ENCODE results near the gene SLC8B1.

SLC8B1 gene

GRCh38 chr12:113278633-113279032 is 56.3 kb downstream of the SLC8B1 start:
- TF ChIP-seq CTCF (IDR thresholded peaks at IDR 0.05): no peak
- Histone ChIP-seq H3K4me3 (no peak overlapping the region), H3K27ac (no peak overlapping the region)
- no peak for DNase-seq (ENCODE audit: low spot score)

GRCh38 chr12:113278141-113278540 is 56.8 kb downstream of the SLC8B1 start:
- H3K4me3 ChIP-seq: no peak overlapping the region
- no peak for DNase-seq (ENCODE audit: low spot score)
- H3K27ac ChIP-seq: no peak overlapping the region
- no peak for TF ChIP-seq CTCF (IDR thresholded peaks at IDR 0.05)

DNA sequence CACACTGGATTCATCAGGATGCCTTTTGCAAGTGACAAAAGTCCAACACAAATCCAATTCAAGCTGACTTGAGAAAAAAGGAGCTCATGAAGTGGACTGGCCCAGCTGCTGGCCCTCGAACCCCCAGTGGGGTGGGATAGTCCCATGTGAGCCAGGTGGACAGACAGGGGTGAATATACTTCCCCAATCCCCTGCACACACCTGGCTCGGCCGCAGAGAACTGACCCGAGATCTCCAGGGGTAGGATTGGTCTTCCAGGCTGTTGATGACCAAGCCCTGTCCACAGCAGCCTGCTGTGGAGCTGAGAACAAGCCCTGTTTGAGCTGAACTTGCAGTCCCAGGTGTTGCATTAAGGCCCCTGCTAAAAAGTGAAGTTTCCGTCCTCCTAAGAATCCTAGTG is 57.4 kb downstream of the SLC8B1 start:
- no peak for DNase-seq (ENCODE audit: low spot score)
- H3K27ac ChIP-seq: no peak overlapping the region
- no peak for TF ChIP-seq CTCF (IDR thresholded peaks at IDR 0.05)

GRCh38 chr12:113276946-113277500 is 57.9 kb downstream of the SLC8B1 start:
- TF ChIP-seq CTCF (IDR thresholded peaks at IDR 0.05): no peak
- H3K27ac ChIP-seq: no peak overlapping the region
- H3K4me3 ChIP-seq: no peak overlapping the region
- DNase-seq (ENCODE audit: low spot score): no peak

More for the DNA sequence above, 57.4 kb downstream of the SLC8B1 start:
- H3K4me3 ChIP-seq: no peak overlapping the region

DNA sequence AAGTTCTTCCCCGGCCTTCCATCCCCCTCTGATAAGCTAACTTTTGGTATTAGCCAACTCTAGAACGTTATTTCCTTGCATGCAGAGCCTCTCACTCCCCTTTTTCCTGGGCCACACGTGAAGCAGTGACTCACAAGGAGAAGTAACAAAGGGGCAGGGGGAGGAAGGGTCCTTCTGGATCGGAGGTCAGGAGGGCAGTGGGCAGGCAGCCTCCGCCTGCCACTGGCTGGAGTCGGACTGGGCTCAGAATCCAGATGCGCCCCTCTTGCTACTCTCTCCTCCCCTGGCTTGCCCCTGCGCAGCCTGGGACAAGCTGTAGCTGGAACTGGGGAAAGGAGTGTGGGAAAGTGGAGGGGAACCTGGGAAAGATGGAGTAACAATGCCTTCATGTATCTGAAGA is 58.6 kb downstream of the SLC8B1 start:
- no peak for TF ChIP-seq CTCF (IDR thresholded peaks at IDR 0.05)
- DNase-seq (ENCODE audit: low spot score): no peak
- Histone ChIP-seq H3K4me3 (no peak overlapping the region), H3K27ac (peak overlapping the region in 1 of 2 donors; percentile 13)

GRCh38 chr12:113274848-113275247 is 60.1 kb downstream of the SLC8B1 start:
- no peak overlapping the region for H3K27ac ChIP-seq
- no peak for DNase-seq (ENCODE audit: low spot score)
- TF ChIP-seq CTCF (IDR thresholded peaks at IDR 0.05): no peak
- no peak overlapping the region for H3K4me3 ChIP-seq

DNA sequence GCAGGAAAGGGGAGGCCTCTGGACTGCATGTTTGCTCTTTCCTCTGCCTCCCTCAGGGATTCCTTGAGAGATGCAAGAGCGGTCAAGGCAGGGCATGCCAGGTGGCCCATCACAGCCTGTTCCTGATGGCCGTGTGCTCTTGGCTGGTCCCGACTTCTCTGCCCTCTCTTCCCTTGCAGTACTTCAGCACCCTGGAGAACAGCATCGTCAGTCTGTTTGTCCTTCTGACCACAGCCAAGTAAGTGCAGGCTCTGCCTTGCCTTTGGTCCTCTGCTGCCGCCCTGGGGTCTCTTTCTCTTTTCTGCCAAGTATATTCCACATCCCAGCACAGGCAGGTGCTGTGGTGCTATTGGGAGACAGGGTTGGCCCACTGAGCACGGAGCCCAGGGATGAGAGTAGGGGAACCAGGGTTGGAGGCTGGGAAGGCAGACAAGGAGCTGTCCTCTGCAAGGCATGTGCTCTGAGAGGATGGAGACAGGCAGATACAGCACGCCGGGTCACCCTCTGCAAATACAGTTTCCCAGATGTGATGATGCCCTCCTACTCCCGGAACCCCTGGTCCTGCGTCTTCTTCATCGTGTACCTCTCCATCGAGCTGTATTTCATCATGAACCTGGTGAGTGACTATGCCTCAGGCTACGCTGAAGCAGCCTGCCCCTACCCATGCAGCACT is 61.7 kb downstream of the SLC8B1 start:
- no peak for DNase-seq (ENCODE audit: low spot score)
- Histone ChIP-seq H3K4me3 (no peak overlapping the region), H3K27ac (peak overlapping the region; percentile 77 to 94)
- TF ChIP-seq CTCF (IDR thresholded peaks at IDR 0.05): no peak
